SW480 (cell line): Measurements from ENCODE around the gene RHEBL1.
"Not testable (repeated sequence)": the region's sequence is repeated elsewhere in the genome, so short reads cannot be mapped to it uniquely, and the experiment has no call there.

Experiments
- DNase-seq: peaks from one replicate; pipeline ENCODE4 v3.0.0-alpha.2; 2016; ENCODE audit warnings: low spot score

The RHEBL1 gene

DNA sequence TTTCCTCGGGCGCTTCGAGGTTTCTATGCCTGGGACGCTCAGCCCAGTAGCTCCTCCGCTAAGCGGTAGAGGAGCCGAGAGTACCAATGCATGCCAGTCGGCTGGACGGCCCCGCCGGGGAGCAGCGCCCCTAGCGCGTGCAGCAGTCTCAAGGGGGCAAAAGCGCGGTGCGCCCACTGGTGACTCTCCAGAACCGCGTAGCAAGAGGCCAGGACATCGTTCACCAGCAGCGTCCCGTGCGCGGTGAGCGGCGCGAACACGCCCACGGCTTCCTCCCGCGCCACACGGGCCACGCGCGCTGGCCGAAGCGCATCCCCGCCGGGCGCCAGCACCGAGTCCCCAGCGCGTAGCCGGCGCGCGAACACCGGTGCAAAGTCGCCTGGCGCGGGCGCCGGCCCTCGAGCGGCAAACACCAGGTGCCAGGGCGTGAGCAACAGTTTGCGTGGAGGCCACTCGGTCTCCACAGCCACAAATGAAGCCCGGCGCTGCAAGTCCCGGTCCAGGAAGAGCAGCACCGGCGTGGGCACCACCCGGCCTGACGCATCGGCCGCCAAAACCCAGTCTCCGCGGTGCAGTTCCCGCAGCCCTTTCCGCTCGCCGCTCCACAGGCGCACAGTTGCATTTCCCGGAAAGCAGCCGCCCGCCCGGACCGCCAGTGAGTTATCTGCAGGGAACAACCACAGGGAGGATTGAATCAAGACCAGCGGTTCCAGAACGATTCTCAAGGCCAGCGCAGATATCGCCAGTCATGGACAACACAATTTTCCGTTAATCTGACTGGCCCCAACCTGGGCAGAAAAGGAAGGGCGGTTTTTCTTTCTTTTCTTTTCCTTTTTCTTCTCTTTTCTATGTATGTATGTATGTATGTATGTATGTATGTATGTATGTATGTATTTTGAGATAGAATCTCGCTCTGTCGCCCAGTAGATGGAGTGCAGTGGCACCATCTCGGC lies 20.3 kb upstream of the RHEBL1 start:
- peak; percentile 67 for DNase-seq

DNA sequence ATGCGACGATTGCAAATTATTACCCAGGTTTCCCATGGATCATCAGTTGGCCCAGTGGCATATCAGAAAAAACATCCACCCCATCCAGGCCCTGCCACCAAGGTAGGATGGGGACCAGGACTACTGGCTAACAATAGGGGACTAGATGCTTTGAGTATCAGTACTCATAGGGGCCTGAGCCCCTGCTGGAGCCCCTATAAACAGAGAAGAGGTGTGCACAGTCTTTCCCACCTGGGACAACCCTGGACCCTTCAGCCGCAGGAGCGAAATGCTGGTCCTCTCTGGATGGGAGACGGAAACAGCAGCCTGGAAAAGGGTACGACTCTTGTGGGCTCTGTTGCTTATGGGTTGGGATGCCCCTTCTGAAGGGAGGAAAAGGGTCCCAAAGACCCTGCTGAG lies 19.2 kb upstream of the RHEBL1 start:
- no peak for DNase-seq

- DNase-seq: peak; percentile 96
Observed at GRCh38 chr12:49088150-49088931, 18.6 kb upstream of the RHEBL1 start.

DNA sequence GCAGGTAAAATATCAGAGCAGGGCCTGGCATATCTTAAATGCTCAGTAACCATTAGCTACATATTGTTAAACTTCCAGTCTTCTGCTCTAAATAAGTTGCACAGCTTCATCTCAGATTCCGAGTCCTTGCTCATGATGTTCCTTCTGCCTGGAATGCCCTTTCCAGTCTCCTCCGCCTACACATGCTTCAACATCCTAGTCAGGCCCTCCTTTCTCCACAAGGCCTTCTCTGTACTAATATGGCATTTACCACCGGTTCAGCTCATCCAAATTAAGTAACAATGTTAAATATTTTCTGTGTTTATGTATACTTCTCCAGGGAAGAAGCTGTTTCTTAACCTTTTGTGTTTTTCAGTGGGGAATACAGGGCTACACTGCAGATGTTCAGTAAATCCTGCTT lies 16.3 kb upstream of the RHEBL1 start:
- no peak for DNase-seq

- DNase-seq: no peak
Observed at GRCh38 chr12:49084438-49084837, 14.7 kb upstream of the RHEBL1 start.

- DNase-seq: no peak
Observed at GRCh38 chr12:49079793-49080192, 10.0 kb upstream of the RHEBL1 start.

DNA sequence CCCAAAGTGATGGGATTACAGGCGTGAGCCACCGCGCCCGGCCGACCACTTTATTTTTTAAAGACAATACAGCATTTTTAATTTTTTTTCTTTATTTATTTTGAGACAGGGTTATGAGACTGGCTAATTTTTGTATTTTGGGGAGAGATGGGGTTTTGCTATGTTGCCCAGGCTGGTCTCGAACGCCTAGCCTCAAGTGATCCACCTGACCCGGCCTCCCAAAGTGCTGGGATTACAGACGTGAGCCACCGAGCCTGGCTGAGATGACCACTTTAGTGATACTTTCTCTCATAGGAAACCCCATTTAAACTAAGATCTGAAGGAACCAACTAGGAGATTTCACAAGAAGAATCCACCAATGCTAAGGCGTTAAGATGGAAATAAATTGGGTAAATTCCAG lies 1.2 kb upstream of the RHEBL1 start:
- no peak for DNase-seq

DNA sequence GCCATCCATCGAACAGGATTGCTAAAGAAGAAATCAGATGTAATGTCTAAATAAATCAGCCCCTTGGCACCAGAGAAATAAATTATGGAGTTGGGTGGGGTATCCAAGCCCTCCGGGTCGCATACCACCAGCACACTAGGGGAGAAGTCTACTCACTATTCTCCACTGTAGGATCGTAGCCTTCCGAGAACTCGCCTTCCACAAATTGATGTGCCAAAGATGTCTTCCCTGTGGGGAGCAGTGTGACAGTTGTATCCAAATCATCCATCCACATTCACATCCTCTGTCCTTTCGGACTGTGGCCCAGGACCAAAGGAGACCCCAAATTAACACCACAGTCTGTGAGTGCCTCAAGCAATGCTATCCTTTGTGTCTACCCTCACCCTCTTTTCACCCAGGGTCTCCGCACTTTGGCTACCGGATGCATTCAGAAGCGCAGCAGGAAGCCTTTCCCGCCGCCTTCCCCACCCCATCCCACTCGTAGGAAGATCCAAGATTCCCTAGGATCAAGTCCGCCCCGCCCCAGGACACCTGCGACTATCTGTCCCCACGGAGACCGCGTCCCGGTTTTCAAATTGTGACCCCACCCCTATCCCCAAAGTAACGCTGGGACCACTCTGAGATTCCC lies 786 bp downstream of the RHEBL1 start:
- no peak for DNase-seq

GRCh38 chr12:49066120-49066519 lies 3.7 kb downstream of the RHEBL1 start:
- DNase-seq: no peak

- no peak for DNase-seq
Observed at GRCh38 chr12:49064767-49065152, 5.0 kb downstream of the RHEBL1 start.

- DNase-seq: not testable (repeated sequence)
Observed at GRCh38 chr12:49061916-49062315, 7.9 kb downstream of the RHEBL1 start.

GRCh38 chr12:49061157-49061650 lies 8.6 kb downstream of the RHEBL1 start:
- no peak for DNase-seq

- peak; percentile 94 for DNase-seq
Observed at GRCh38 chr12:49060237-49061156, 9.3 kb downstream of the RHEBL1 start, which contains the start of gene KMT2D. TSS of gene KMT2D (minus strand) at chr12:49060794. CDS start at chr12:49055324, 5,470 bp downstream.

DNA sequence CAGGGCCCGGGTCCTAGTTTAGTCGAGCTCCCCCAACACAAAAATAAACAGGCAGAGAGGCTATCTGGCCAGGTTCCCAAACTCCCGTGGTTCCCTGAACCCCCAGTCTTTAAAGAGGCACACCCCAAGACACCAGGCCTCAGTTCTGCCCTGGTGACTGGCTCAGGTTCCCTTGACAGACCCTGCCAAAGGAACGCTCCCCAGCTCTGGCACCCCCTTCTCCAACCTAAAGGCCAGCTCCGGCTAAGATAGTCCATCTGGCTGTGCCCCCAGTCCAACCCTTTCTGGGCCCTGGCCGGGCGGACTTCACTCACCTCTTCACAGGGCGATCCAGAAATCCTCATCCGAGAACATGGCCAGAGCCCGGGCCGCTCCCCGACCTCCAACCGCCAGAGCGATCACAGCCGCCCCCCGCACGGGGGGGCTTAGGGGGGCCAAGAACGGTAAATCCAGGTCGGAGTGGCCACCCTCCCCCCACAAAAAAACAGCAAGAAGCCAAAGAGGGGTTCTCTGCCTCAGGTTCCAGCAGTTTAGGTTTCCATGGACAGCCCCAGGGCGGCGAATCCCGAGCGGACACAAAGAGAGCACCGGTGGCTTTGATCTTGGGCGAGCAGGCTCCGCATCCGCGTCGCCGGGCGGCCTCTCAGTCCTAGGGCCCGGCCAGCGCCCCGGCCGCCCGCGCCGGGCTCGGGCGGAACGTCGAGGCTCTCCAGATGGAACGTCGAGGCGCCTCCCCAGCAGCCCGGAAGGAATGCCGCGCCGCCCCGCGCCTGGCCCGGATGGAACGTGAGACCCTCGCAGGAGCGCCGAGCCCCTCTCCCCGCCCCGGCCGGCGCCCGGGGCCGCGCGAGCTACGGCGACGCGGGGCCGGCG lies 10.2 kb downstream of the RHEBL1 start:
- DNase-seq: peak; percentile 43

- no peak for DNase-seq
Observed at GRCh38 chr12:49059045-49059298, 10.8 kb downstream of the RHEBL1 start.

GRCh38 chr12:49058366-49059044 lies 11.3 kb downstream of the RHEBL1 start:
- DNase-seq: no peak

GRCh38 chr12:49057888-49058287 lies 11.9 kb downstream of the RHEBL1 start:
- no peak for DNase-seq

DNA sequence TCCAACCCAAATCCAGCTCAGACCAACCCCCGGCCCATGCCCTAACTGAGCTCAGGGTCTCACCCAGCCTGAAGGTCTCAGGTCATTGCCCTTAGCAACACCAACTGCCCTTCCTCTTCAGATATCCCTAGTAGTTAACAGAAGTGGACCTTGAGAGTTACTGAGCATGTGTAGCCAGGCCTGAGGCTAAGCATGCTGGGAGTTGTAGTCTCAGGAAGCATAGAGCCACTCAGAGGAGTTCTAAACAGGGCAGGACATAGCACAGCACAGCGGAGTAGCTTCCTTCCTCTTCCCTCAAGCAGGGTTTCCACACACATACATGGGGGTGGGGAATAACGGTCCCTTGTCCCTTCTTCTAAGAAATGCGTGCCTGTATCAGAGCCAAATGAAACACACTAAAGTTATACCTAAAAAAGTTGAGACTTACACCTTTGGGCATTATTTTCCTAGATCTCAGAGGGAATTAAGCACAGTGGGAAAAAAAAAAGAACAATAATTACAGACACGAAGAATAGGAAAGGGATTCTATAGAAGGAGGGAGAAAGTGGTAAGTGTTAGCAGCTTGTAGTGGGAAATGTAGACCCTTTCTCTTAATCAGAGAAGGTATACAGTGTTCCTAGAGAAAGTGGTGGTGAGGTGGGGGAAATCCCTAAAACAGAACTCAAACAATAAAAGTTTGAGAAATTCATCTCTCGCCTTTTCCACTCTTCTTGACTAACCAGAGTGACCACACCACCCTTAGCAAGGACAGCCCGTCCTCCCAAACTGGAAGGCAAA lies 13.6 kb downstream of the RHEBL1 start:
- peak; percentile 52 for DNase-seq

GRCh38 chr12:49055092-49055491 lies 14.7 kb downstream of the RHEBL1 start:
- no peak for DNase-seq
